VCaP (cell line): ENCODE measurements around the gene COPG2.

Experiments used
- H3K27ac ChIP-seq: fragments of 450-650 bp; 2 replicates; pipeline ENCODE4 v1.5.1; 2017
- TF ChIP-seq, protein P1 (sequence below): fragments of 450-650 bp; conservative IDR thresholded peaks from 2 replicates; pipeline ENCODE4 v1.5.1; 2017; ENCODE audit warnings: mild to moderate bottlenecking, moderate library complexity

The COPG2 gene

DNA sequence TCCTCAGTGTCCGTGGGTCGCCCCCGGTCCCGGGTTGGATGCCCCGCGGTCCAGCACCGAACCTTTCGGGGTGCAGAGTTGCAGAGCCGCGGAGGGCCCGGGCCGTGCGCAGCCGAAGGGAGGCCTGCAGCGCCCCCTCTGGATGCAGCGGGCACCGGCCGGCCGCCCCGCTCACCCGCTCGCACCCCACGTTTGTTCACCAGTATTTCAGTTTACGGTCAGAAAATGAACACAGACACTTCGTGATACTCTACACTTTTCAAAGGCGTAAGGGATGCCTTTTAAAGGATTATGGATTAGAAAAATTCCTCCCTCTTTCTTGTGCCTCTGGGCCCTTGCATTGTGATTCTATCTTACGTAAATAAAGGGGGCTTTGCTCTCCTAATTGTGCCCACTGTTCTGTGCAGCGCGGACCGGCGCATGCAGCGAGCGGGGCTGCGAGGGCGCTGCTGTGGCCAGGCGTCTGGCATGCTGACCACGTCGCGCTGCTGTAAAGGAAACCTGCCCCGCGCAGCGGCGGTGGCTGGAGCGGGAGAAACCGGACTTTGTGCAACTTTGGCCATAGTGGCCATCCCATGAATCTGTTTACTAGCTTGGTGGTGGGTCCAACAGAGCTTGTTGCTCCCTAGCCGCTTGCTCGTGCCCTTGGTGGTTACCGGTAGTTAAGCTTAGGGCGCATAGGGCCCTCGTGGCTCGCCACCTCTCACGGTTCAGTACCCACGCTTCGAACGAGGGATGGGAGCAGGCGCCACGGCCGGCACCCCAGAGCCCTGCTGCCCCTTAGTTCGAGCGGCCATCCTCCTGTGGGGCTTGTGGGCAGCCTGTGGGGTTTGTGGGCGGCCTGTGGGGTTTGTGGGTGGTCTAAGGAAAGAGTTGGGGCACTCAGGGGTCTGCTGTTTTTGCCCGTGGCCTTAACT is 177.4 kb downstream of the COPG2 start:
- TF ChIP-seq, protein P1, sequence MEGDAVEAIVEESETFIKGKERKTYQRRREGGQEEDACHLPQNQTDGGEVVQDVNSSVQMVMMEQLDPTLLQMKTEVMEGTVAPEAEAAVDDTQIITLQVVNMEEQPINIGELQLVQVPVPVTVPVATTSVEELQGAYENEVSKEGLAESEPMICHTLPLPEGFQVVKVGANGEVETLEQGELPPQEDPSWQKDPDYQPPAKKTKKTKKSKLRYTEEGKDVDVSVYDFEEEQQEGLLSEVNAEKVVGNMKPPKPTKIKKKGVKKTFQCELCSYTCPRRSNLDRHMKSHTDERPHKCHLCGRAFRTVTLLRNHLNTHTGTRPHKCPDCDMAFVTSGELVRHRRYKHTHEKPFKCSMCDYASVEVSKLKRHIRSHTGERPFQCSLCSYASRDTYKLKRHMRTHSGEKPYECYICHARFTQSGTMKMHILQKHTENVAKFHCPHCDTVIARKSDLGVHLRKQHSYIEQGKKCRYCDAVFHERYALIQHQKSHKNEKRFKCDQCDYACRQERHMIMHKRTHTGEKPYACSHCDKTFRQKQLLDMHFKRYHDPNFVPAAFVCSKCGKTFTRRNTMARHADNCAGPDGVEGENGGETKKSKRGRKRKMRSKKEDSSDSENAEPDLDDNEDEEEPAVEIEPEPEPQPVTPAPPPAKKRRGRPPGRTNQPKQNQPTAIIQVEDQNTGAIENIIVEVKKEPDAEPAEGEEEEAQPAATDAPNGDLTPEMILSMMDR: no peak
- H3K27ac ChIP-seq: no peak overlapping the region

DNA sequence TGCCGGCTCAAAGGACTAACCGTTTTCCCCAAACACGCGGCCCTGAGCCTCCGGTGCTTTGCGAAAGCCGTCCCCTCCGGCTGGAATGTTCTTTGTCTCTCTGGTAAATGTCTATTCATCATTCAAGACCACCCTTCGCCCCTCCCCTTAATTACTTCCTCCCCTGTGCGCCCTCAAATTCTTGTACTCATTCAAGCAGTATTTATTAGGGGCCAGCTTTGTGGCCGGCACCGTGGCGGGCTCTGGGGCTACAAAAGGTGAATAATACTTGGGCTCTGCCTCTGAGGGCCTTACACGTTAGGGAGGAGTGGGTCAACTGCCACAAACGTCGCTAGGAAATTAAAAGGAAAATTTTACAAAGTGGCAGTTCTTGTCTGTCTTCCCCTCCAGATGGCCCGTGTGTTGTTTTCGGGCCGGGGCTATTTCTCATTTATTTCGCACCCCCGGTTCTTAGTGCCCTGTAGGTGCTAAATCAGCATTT is 178.2 kb downstream of the COPG2 start:
- H3K27ac ChIP-seq: no peak overlapping the region
- TF ChIP-seq, protein P1: no peak

- no peak overlapping the region for H3K27ac ChIP-seq
- TF ChIP-seq, protein P1: no peak
These were observed 179.2 kb downstream of the COPG2 start for GRCh38 chr7:130489140-130489983.

- TF ChIP-seq, protein P1: no peak
These were observed 180.0 kb downstream of the COPG2 start for GRCh38 chr7:130488392-130489139.

GRCh38 chr7:130486954-130487436 is 181.6 kb downstream of the COPG2 start:
- H3K27ac ChIP-seq: peak overlapping the region; percentile 82
- TF ChIP-seq, protein P1: no peak

More at GRCh38 chr7:130488392-130489139, 180.0 kb downstream of the COPG2 start:
- no peak overlapping the region for H3K27ac ChIP-seq

- TF ChIP-seq, protein P1: peak; percentile 95
- peak overlapping the region; percentile 82 for H3K27ac ChIP-seq
These were observed 182.2 kb downstream of the COPG2 start for GRCh38 chr7:130486114-130486953.
